Nephron (organoid): ENCODE data around the gene FMNL2.

Source experiments
- H3K27ac Mint-ChIP-seq, 3 experiments: 2 replicates each; pipeline ENCODE4 v1.8.0; 2020; ENCODE audit warnings: mixed read lengths in 3 of 3, mild to moderate bottlenecking in 2 of 3, moderate library complexity in 1 of 3
- H3K27me3 Mint-ChIP-seq: 2 replicates; pipeline ENCODE4 v1.8.0; 2021; ENCODE audit warnings: low read depth, mild to moderate bottlenecking, moderate library complexity, mixed read lengths
- H3K36me3 Mint-ChIP-seq: 2 replicates; pipeline ENCODE4 v1.8.0; 2020; ENCODE audit warnings: low read depth, mixed read lengths
- H3K4me1 Mint-ChIP-seq: 2 replicates; pipeline ENCODE4 v1.8.0; 2020; ENCODE audit warnings: mixed read lengths
- H3K4me3 Mint-ChIP-seq, 3 experiments: 2 replicates each; pipeline ENCODE4 v1.8.0; 2020; ENCODE audit warnings: mild to moderate bottlenecking in 3 of 3, mixed read lengths in 3 of 3, moderate library complexity in 2 of 3
- H3K9me3 Mint-ChIP-seq: 2 replicates; pipeline ENCODE4 v1.8.0; 2020; ENCODE audit warnings: mixed read lengths
- TF ChIP-seq, protein P1 (sequence below), 3 experiments: fragments of 200-600 bp; sonication (generic); IDR thresholded peaks; one replicate each; pipeline ENCODE4 v1.5.0; 2021; ENCODE audit warnings: antibody characterized with exemption in 3 of 3; ENCODE audit not compliant: unreplicated experiment in 3 of 3

The FMNL2 gene

DNA sequence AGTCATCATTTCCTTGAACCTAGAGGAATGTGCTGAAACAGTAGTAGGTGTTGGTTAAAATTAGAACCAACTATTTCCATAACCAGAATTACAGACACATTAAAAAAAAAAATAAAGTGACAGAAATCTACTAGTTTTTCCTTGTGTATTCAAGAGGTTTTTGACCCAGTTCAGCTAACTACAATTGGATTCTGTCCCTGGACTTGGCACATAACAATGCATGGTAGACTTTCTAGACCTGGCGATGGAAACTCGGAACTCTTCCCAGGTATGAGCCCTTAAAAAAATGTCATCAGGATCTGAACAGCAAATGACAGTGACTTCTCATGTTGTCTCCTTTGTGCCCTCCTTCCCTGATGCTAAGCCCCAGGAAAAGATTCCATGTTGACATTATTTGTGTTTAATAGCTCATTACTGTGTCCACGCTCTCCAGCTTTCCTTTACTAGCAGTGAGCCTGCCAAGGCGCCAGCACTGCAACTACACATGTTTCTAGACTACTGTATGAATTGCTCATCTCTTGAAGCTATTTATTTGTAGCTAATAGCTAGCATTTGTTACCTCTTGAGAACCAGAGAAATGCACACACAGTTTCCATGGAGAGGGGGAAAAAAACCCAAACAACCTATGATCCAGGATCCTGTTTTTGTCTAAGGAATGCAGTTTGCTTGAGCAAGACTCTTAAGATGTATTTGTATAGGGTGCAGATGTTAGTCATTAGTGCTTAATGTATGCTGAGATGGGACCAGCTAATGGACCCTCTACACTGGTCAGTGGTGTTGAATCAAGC is 148.5 kb downstream of the FMNL2 start:
- Mint-ChIP-seq H3K27ac (peak overlapping the region; percentile 74 to 87 (median 83)), H3K4me3 (no peak overlapping the region), H3K36me3 (no peaks in the 10 kb centered on the region), H3K9me3 (no peaks in the 10 kb centered on the region), H3K4me1 (peaks cover 62% of the 10 kb centered on the region), H3K27me3 (peaks cover 3% of the 10 kb centered on the region)
- TF ChIP-seq, protein P1, sequence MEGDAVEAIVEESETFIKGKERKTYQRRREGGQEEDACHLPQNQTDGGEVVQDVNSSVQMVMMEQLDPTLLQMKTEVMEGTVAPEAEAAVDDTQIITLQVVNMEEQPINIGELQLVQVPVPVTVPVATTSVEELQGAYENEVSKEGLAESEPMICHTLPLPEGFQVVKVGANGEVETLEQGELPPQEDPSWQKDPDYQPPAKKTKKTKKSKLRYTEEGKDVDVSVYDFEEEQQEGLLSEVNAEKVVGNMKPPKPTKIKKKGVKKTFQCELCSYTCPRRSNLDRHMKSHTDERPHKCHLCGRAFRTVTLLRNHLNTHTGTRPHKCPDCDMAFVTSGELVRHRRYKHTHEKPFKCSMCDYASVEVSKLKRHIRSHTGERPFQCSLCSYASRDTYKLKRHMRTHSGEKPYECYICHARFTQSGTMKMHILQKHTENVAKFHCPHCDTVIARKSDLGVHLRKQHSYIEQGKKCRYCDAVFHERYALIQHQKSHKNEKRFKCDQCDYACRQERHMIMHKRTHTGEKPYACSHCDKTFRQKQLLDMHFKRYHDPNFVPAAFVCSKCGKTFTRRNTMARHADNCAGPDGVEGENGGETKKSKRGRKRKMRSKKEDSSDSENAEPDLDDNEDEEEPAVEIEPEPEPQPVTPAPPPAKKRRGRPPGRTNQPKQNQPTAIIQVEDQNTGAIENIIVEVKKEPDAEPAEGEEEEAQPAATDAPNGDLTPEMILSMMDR (IDR thresholded peaks at IDR 0.05; ENCODE audit: unreplicated experiment in 3 of 3), result no peak

DNA sequence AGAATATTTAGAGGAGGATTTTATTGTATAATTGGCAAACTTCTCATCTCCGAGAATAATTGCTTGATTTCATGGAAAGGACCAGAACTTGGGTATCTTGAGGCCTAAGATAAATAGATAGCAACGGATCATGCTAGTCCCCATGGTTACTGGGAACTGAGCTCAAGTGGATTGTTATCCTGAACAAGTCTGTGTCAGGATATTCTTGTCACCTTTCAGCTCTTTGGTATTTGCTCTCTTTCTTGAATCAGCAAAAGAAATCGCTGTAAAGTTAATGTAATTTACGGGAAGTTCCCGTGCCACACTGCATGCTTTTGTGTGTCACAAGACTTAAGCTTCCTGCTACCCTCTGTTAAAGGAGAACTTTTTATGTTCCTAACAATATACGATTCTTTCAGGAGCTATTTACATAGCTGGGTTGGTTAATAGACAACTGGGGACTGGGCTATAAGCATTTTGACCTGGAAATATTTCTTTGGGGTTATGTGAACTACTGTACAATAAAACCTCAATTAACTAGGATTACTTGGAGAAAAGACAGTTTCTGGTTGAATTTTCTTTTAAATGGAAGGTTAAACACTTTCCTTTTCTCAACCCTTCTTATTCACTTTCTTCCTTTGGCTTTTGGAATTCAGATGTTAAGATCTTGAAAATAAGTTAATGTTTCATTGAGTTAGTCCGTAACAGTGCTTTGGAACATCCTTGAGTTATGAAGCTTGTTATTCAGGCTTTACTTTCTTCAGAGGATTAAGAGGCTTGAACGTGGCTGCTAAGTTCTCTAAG is 151.2 kb downstream of the FMNL2 start:
- H3K27ac Mint-ChIP-seq, result peak overlapping the region; percentile 77 to 89 (median 87)
- peaks cover 75% of the 10 kb centered on the region for H3K4me1 Mint-ChIP-seq
- peak overlapping the region in 2 of 3 experiments; percentile 1 to 49 for H3K4me3 Mint-ChIP-seq
- TF ChIP-seq, protein P1 (IDR thresholded peaks at IDR 0.05; ENCODE audit: unreplicated experiment in 3 of 3), result no peak
- H3K9me3 Mint-ChIP-seq, result no peaks in the 10 kb centered on the region
- no peaks in the 10 kb centered on the region for H3K27me3 Mint-ChIP-seq
- H3K36me3 Mint-ChIP-seq, result no peaks in the 10 kb centered on the region

DNA sequence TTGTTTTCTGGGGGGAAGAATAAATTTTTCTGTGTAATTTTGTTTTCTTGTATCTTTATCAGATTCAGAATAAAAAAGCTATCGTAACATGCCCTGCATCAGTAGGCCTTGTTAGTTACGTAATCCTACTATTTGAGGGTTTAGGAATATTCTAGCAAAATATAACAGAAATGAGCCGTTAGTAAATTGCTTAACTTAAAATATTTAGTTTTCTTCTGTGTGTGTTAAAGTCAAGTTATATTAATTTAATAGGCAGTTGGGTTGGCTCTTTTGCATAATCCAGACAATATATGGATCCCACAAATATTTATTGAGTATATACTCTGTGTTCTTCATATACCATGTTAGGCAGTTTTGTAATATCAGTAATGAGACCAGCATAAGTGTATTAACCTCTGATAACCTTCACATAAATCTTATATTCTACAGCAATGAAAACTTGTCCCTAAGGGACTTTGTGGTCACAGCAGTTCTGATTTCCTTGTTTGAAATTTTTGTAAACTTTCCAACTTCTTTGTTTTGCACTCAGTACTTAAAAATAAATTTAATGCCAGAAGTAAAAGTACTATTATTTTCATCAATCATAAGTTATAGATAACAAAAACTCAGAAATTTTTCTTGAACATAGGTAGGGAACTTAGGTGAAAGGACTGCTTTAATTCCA is 151.9 kb downstream of the FMNL2 start:
- H3K4me1 Mint-ChIP-seq, result peaks cover 73% of the 10 kb centered on the region
- no peaks in the 10 kb centered on the region for H3K27me3 Mint-ChIP-seq
- TF ChIP-seq, protein P1 (IDR thresholded peaks at IDR 0.05; ENCODE audit: unreplicated experiment in 3 of 3), result no peak
- H3K9me3 Mint-ChIP-seq, result no peaks in the 10 kb centered on the region
- no peaks in the 10 kb centered on the region for H3K36me3 Mint-ChIP-seq
- peak overlapping the region in 2 of 3 experiments; percentile 1 to 49 for H3K4me3 Mint-ChIP-seq
- peak overlapping the region; percentile 77 to 89 (median 87) for H3K27ac Mint-ChIP-seq

DNA sequence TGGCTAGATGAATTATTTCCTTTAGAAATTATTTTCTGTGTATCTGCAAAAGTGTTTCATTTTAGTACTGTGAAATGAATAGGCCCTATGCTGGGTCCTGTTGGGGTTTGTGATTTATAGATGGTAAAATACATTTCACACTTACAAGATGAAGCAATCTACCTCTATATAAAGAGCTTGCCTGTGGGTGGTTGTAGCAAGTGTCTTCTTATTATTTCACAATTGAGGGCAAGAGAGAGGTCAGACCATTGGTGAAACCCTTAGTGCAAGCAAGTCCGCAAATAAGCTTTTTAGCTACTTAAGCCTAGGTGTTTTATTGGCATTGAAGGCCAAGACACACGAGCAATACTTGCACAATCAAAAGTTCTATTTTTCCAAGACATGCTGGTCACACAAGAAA is 153.1 kb downstream of the FMNL2 start:
- Mint-ChIP-seq H3K4me1 (peaks cover 72% of the 10 kb centered on the region), H3K27me3 (no peaks in the 10 kb centered on the region), H3K4me3 (no peak overlapping the region), H3K27ac (peak overlapping the region; percentile 24 to 67 (median 64)), H3K36me3 (no peaks in the 10 kb centered on the region), H3K9me3 (no peaks in the 10 kb centered on the region)
- TF ChIP-seq, protein P1 (IDR thresholded peaks at IDR 0.05; ENCODE audit: unreplicated experiment in 3 of 3), result no peak

DNA sequence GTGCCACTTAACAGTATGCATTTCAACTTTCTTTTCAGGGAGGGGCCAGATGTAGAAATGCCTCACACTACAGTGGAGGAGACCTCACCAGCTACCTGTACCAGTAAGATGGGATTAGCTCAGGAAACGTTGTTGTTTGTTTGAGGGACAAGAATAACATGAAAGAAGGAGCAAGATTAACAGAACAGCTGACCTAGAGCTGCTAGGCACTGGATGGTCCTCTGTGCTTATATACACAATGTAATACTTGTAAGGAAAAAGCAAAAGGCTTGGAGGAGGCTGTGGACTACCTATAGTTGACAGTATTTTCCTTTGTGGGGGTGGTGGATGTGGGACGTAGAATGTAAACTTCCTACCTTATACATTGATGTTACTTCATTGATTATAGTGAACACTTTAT is 154.4 kb downstream of the FMNL2 start:
- H3K27ac Mint-ChIP-seq, result peak overlapping the region; percentile 78 to 95 (median 84)
- H3K4me1 Mint-ChIP-seq, result peaks cover 76% of the 10 kb centered on the region
- TF ChIP-seq, protein P1 (IDR thresholded peaks at IDR 0.05; ENCODE audit: unreplicated experiment in 3 of 3), result no peak
- no peaks in the 10 kb centered on the region for H3K9me3 Mint-ChIP-seq
- H3K4me3 Mint-ChIP-seq, result no peak overlapping the region
- H3K36me3 Mint-ChIP-seq, result no peaks in the 10 kb centered on the region
- H3K27me3 Mint-ChIP-seq, result no peaks in the 10 kb centered on the region
